PFSK-1 (cell line): ENCODE data around the gene IGFL2.

Experiments
- FOXP2 ChIP-seq: optimal IDR thresholded peaks from 2 replicates; pipeline ENCODE3; 2011; ENCODE audit warnings: borderline replicate concordance, control low read depth, inconsistent platforms; ENCODE audit not compliant: insufficient read depth; ENCODE audit errors: extremely low read length, extremely low read depth
- POLR2AphosphoS5 ChIP-seq: IDR thresholded peaks from 2 replicates; pipeline ENCODE4 v1.6.1; 2012; ENCODE audit warnings: low read depth, mild to moderate bottlenecking, control low read depth, low read length, moderate library complexity
- SIN3A ChIP-seq: IDR thresholded peaks from 2 replicates; pipeline ENCODE4 v1.6.1; 2012; ENCODE audit warnings: mild to moderate bottlenecking, low read length, moderate library complexity, borderline replicate concordance; ENCODE audit not compliant: insufficient read depth
- TAF1 ChIP-seq: IDR thresholded peaks from 2 replicates; pipeline ENCODE4 v1.6.1; 2012; ENCODE audit warnings: low read length, control low read depth, borderline replicate concordance; ENCODE audit not compliant: insufficient read depth
- TF ChIP-seq, protein P1 (sequence below), 2 experiments: IDR thresholded peaks; 2 replicates each; pipeline versions ENCODE4 v1.6.1 to v1.8.0; 2011 to 2012; ENCODE audit warnings: low read depth in 2 of 2, low read length in 2 of 2, control low read depth in 1 of 2, inconsistent platforms in 1 of 2, mild to moderate bottlenecking in 1 of 2, moderate library complexity in 1 of 2; ENCODE audit not compliant: insufficient read depth in 1 of 2

- TF ChIP-seq POLR2AphosphoS5 (no peak), TAF1 (no peak), SIN3A (no peak), FOXP2 (no peak)
- TF ChIP-seq, protein P1, sequence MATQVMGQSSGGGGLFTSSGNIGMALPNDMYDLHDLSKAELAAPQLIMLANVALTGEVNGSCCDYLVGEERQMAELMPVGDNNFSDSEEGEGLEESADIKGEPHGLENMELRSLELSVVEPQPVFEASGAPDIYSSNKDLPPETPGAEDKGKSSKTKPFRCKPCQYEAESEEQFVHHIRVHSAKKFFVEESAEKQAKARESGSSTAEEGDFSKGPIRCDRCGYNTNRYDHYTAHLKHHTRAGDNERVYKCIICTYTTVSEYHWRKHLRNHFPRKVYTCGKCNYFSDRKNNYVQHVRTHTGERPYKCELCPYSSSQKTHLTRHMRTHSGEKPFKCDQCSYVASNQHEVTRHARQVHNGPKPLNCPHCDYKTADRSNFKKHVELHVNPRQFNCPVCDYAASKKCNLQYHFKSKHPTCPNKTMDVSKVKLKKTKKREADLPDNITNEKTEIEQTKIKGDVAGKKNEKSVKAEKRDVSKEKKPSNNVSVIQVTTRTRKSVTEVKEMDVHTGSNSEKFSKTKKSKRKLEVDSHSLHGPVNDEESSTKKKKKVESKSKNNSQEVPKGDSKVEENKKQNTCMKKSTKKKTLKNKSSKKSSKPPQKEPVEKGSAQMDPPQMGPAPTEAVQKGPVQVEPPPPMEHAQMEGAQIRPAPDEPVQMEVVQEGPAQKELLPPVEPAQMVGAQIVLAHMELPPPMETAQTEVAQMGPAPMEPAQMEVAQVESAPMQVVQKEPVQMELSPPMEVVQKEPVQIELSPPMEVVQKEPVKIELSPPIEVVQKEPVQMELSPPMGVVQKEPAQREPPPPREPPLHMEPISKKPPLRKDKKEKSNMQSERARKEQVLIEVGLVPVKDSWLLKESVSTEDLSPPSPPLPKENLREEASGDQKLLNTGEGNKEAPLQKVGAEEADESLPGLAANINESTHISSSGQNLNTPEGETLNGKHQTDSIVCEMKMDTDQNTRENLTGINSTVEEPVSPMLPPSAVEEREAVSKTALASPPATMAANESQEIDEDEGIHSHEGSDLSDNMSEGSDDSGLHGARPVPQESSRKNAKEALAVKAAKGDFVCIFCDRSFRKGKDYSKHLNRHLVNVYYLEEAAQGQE (IDR thresholded peaks at IDR 0.05; ENCODE audit: insufficient read depth in 1 of 2, low read depth in 2 of 2, low read length in 2 of 2): no peak
These were observed 38.7 kb downstream of the IGFL2 start for GRCh38 chr19:46186717-46187101.
